Body of pancreas (tissue), 4 donors: ENCODE data around the gene RBM47. TPM values are rescaled to one million over a fixed set of nuclear protein-coding genes. Genes with fewer than 3 reads are reported as not detected.

Experiments
- ATAC-seq: fragments of 150-250 bp; one replicate; pipeline ENCODE4 v1.9.1; 2016
- DNase-seq, 4 donors: peaks; one replicate each; pipeline ENCODE4 v3.0.0-alpha.2; 2019
- H3K27ac ChIP-seq, 4 donors: fragments of 200-600 bp; sonication (generic); 1 replicate in 3 of 4; 2 replicates in 1 of 4; pipeline versions ENCODE4 v1.5.1 to v1.6.1; 2016 to 2019; ENCODE audit warnings: mild to moderate bottlenecking in 1 of 4, mixed read lengths in 1 of 4, moderate library complexity in 1 of 4
- H3K27me3 ChIP-seq, 2 donors: fragments of 200-600 bp; sonication (generic); one replicate each; pipeline ENCODE4 v1.6.0; 2016; ENCODE audit warnings: mild to moderate bottlenecking in 1 of 2
- H3K36me3 ChIP-seq, 2 donors: fragments of 200-600 bp; sonication (generic); replicated peaks in 1 of 2; 2 replicates each; pipeline ENCODE4 v1.5.1; 2016; ENCODE audit warnings: low read depth in 2 of 2; ENCODE audit not compliant: insufficient read depth in 1 of 2
- H3K4me1 ChIP-seq: fragments of 200-600 bp; sonication (generic); one replicate; pipeline ENCODE4 v1.6.0; 2016
- H3K4me3 ChIP-seq, 2 donors: fragments of 200-600 bp; sonication (generic); 1 replicate in 1 of 2; 2 replicates in 1 of 2; pipeline ENCODE4 v1.5.1; 2016 to 2019
- H3K9me3 ChIP-seq, 3 donors: fragments of 200-600 bp; sonication (generic); 1 replicate in 2 of 3; 2 replicates in 1 of 3; pipeline ENCODE4 v1.5.1; 2016
- POLR2A ChIP-seq, 3 donors: fragments of 450-650 bp; IDR thresholded peaks; one replicate each; pipeline ENCODE4 v1.6.1; 2016; ENCODE audit warnings: antibody characterized with exemption in 3 of 3, mild to moderate bottlenecking in 2 of 3
- WGBS, 2 donors: methylation state at CpG; one replicate each; pipeline ENCODE4 v1.1.5; 2017; 5-methylcytosine and 5-hydroxymethylcytosine counted together
- intact Hi-C: fragments of 100-400 bp; cut with DNase I; formaldehyde crosslinking; loops from one replicate; pipeline ENCODE4 v1.15.1; 2023
- total RNA-seq, 2 donors: library from RNA; depleted of rRNA; stranded (reverse); fragments of >200 nt; gene quantifications; one replicate each; pipeline ENCODE4 v1.1.0, GENCODE V29; 2016
- TF ChIP-seq, protein P1 (sequence below), 7 experiments: fragments of 450-650 bp in 4 of 7; fragments of 200-600 bp in 3 of 7; sonication (generic) in 3 of 7; IDR thresholded peaks; one replicate each; pipeline ENCODE4 v1.5.1; 2016 to 2019; ENCODE audit warnings: antibody characterized with exemption in 7 of 7

Gene RBM47
- total RNA-seq, 2 donors from 2014 or later = 79.9 to 99.5 TPM

DNA sequence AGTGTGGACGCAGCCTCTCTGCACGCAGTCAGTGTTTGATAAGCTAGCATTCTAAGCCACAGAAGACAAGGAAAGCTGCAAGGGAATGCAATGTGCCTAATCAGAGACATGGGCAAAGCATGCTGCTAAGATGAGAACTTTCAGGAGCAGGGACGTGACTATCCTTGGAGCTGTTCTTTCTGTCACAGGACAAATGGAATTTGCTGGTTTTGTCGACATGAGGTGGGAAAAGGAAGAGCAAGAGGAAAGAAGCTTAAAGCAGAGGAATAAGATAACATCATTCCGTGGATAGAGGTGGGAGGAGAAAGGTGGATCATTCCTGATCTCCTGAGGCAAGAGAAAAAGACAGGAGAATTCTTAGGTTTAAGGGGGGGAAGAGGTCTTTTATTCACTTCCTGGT, 33.7 kb downstream of the RBM47 start:
- no peaks in the 10 kb centered on the region for H3K9me3 ChIP-seq
- H3K4me3 ChIP-seq = no peak overlapping the region
- DNase-seq (no peak), ATAC-seq (no peak)
- peaks cover 9% of the 10 kb centered on the region for H3K4me1 ChIP-seq
- peaks cover 0 to 2% of the 10 kb centered on the region in 2 donors for H3K36me3 ChIP-seq
- TF ChIP-seq POLR2A (IDR thresholded peaks at IDR 0.05) = no peak
- TF ChIP-seq, protein P1, sequence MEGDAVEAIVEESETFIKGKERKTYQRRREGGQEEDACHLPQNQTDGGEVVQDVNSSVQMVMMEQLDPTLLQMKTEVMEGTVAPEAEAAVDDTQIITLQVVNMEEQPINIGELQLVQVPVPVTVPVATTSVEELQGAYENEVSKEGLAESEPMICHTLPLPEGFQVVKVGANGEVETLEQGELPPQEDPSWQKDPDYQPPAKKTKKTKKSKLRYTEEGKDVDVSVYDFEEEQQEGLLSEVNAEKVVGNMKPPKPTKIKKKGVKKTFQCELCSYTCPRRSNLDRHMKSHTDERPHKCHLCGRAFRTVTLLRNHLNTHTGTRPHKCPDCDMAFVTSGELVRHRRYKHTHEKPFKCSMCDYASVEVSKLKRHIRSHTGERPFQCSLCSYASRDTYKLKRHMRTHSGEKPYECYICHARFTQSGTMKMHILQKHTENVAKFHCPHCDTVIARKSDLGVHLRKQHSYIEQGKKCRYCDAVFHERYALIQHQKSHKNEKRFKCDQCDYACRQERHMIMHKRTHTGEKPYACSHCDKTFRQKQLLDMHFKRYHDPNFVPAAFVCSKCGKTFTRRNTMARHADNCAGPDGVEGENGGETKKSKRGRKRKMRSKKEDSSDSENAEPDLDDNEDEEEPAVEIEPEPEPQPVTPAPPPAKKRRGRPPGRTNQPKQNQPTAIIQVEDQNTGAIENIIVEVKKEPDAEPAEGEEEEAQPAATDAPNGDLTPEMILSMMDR (IDR thresholded peaks at IDR 0.05) = no peak
- 85 to 93% methylated on average over 5 of the region's 5 CpGs for WGBS, 2 donors
- H3K27me3 ChIP-seq = no peaks in the 10 kb centered on the region
- intact Hi-C loops = no loop called here
- H3K27ac ChIP-seq = no peak overlapping the region

- TF ChIP-seq, protein P1 (IDR thresholded peaks at IDR 0.05) = no peak
- TF ChIP-seq POLR2A (IDR thresholded peaks at IDR 0.05) = no peak
- no peak for DNase-seq
- no peaks in the 10 kb centered on the region for H3K9me3 ChIP-seq
- H3K27me3 ChIP-seq = no peaks in the 10 kb centered on the region
- intact Hi-C loops = no loop called here
- peaks cover 9% of the 10 kb centered on the region for H3K4me1 ChIP-seq
- no peak overlapping the region for H3K4me3 ChIP-seq
- peak; percentile 64 for ATAC-seq
- H3K27ac ChIP-seq = peak overlapping the region in 2 of 4 donors; percentile 8 to 12
- H3K36me3 ChIP-seq = peaks cover 0 to 2% of the 10 kb centered on the region in 2 donors
- WGBS, 2 donors = 52 to 54% methylated on average over 14 of the region's 14 CpGs
Observed at GRCh38 chr4:40594261-40595178, 35.1 kb downstream of the RBM47 start.

- Histone ChIP-seq H3K27ac (no peak overlapping the region), H3K36me3 (peaks cover 0 to 2% of the 10 kb centered on the region in 2 donors), H3K4me3 (no peak overlapping the region), H3K4me1 (peaks cover 9% of the 10 kb centered on the region), H3K9me3 (no peaks in the 10 kb centered on the region), H3K27me3 (no peaks in the 10 kb centered on the region)
- DNase-seq (no peak), ATAC-seq (no peak)
- TF ChIP-seq, protein P1 (IDR thresholded peaks at IDR 0.05) = no peak
- TF ChIP-seq POLR2A (IDR thresholded peaks at IDR 0.05) = no peak
- intact Hi-C loops = no loop called here
- 69 to 72% methylated on average over 3 of the region's 3 CpGs for WGBS, 2 donors
Observed at GRCh38 chr4:40592034-40592433, 37.6 kb downstream of the RBM47 start.

DNA sequence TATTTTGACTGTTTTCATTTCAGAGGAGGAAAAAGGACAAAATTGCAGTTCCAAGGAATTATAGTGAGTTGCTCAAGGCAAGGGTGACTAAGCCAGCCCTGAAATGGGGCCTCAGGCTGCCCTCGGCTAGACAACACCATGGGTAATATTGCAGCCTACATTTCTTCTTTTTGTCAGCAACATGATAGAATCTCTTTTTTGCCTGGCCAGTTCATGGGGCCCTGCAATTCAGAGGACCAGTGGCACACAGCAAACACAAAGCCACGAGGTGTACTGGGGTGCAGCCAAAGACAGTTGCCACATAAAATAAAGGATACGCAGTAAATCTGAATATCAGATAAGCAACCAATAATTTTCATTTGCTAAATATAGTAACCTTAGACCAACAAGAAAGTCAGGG, 41.8 kb downstream of the RBM47 start:
- Histone ChIP-seq H3K27me3 (no peaks in the 10 kb centered on the region), H3K4me3 (no peak overlapping the region), H3K27ac (peak overlapping the region in 1 of 4 donors; percentile 54), H3K9me3 (no peaks in the 10 kb centered on the region), H3K4me1 (no peaks in the 10 kb centered on the region), H3K36me3 (no peaks in the 10 kb centered on the region)
- ATAC-seq = no peak
- DNase-seq = peak in 1 of 4 donors; percentile 37
- TF ChIP-seq, protein P1 (IDR thresholded peaks at IDR 0.05) = no peak
- TF ChIP-seq POLR2A (IDR thresholded peaks at IDR 0.05) = no peak
- intact Hi-C loops = no loop called here
- 51 to 54% methylated on average over 3 of the region's 3 CpGs for WGBS, 2 donors
